H1 (cell line): ENCODE measurements around the gene PROSER1. TPM values are rescaled to one million over a fixed set of nuclear protein-coding genes. Genes with fewer than 3 reads are reported as not detected.
A peak's percentile ranks its signal among the peaks of the same experiment; 100 is the strongest.

Source experiments
- CTCF ChIA-PET: fragments of 300-600 bp; sonication (Branson Sonifier 250); formaldehyde crosslinking; loops from one replicate; lab custom pipeline; 2021; ENCODE audit not compliant: partially characterized antibody; lab: Charles Lee
- POLR2A ChIA-PET: fragments of 300-600 bp; sonication (Branson Sonifier 250); formaldehyde crosslinking; loops from one replicate; lab custom pipeline; 2021; ENCODE audit warnings: inconsistent platforms; ENCODE audit not compliant: partially characterized antibody; lab: Charles Lee
- DNase-seq, 2 experiments: peaks; one replicate each; pipeline versions ENCODE4 v3.0.0 to v3.0.0-alpha.2; 2010 to 2022; ENCODE audit warnings: low spot score in 2 of 2, low read depth in 1 of 2, mixed read lengths in 1 of 2
- FAIRE-seq: peaks from 2 replicates; lab custom pipeline; 2011; peaks lifted over from hg19 to GRCh38; lab: Jason Lieb, UNC
- H2AFZ ChIP-seq: 2 replicates; pipeline ENCODE4 v1.8.1; 2012; ENCODE audit warnings: low read length, inconsistent platforms
- H2AK5ac ChIP-seq: 2 replicates; pipeline ENCODE4 v1.6.1; 2013; ENCODE audit warnings: low read depth, low read length
- H2BK120ac ChIP-seq: replicated peaks from 2 replicates; pipeline ENCODE3; 2013; ENCODE audit warnings: low read depth, low read length, inconsistent platforms
- H2BK12ac ChIP-seq: 2 replicates; pipeline ENCODE4 v1.6.1; 2013; ENCODE audit warnings: low read depth, low read length
- H2BK15ac ChIP-seq: 2 replicates; pipeline ENCODE4 v1.6.1; 2013; ENCODE audit warnings: low read length
- H2BK20ac ChIP-seq: 2 replicates; pipeline ENCODE4 v1.6.1; 2013; ENCODE audit warnings: low read length
- H2BK5ac ChIP-seq: 2 replicates; pipeline ENCODE4 v1.6.1; 2013; ENCODE audit warnings: low read depth, low read length
- H3K14ac ChIP-seq: 2 replicates; pipeline ENCODE4 v1.6.1; 2013; ENCODE audit warnings: inconsistent platforms; ENCODE audit not compliant: insufficient read length
- H3K18ac ChIP-seq: 2 replicates; pipeline ENCODE4 v1.6.1; 2013; ENCODE audit warnings: low read length; ENCODE audit errors: extremely low read depth
- H3K23ac ChIP-seq: 2 replicates; pipeline ENCODE4 v1.6.1; 2013; ENCODE audit warnings: inconsistent platforms; ENCODE audit not compliant: insufficient read length
- H3K23me2 ChIP-seq: 2 replicates; pipeline ENCODE4 v1.6.1; 2013; ENCODE audit warnings: low read depth, low read length
- H3K27ac ChIP-seq: 2 replicates; pipeline ENCODE4 v1.6.1; 2011; ENCODE audit warnings: low read depth, low read length, inconsistent platforms
- H3K27me3 ChIP-seq, 4 experiments: replicated peaks in 1 of 4; 1 replicate in 1 of 4; 2 replicates in 3 of 4; pipeline versions ENCODE4 v1.6.1 to v1.8.1; 2011 to 2013; ENCODE audit warnings: low read length in 3 of 4, mild to moderate bottlenecking in 3 of 4, inconsistent platforms in 2 of 4, mixed read lengths in 2 of 4, moderate library complexity in 1 of 4; ENCODE audit not compliant: control insufficient read depth in 3 of 4, insufficient read depth in 3 of 4; ENCODE audit errors: extremely low read depth in 1 of 4
- H3K36me3 ChIP-seq, 4 experiments: 2 replicates each; pipeline versions ENCODE4 v1.6.1 to v1.8.1; 2011 to 2013; ENCODE audit warnings: mild to moderate bottlenecking in 4 of 4, low read length in 3 of 4, moderate library complexity in 2 of 4, control low read depth in 1 of 4, inconsistent platforms in 1 of 4; ENCODE audit not compliant: insufficient read depth in 4 of 4, control insufficient read depth in 2 of 4
- H3K4ac ChIP-seq: replicated peaks from 2 replicates; pipeline ENCODE3; 2013; ENCODE audit warnings: low read length, low read depth, mixed read lengths, inconsistent platforms; ENCODE audit not compliant: insufficient read length
- H3K4me1 ChIP-seq, 4 experiments: replicated peaks in 1 of 4; 1 replicate in 1 of 4; 2 replicates in 3 of 4; pipeline versions ENCODE4 v1.6.1 to v1.8.1; 2011 to 2013; ENCODE audit warnings: low read length in 3 of 4, inconsistent platforms in 2 of 4, mixed read lengths in 1 of 4; ENCODE audit not compliant: insufficient read depth in 4 of 4, control insufficient read depth in 3 of 4
- H3K4me2 ChIP-seq, 2 experiments: 2 replicates each; pipeline versions ENCODE4 v1.6.1 to v1.8.1; 2011 to 2013; ENCODE audit warnings: low read depth in 2 of 2, low read length in 2 of 2, control low read depth in 1 of 2, inconsistent platforms in 1 of 2, mild to moderate bottlenecking in 1 of 2; ENCODE audit not compliant: insufficient read depth in 1 of 2
- H3K4me3 ChIP-seq, 4 experiments: fragments of 200-600, 300-600 bp in 1 of 4; sonication (generic), shearing (Covaris generic), sonication (Bioruptor Twin) in 1 of 4; 2 replicates each; pipeline versions ENCODE4 v1.5.1 to v1.8.1; 2011 to 2016; ENCODE audit warnings: low read length in 4 of 4, low read depth in 3 of 4, control low read depth in 2 of 4, inconsistent platforms in 2 of 4, mild to moderate bottlenecking in 2 of 4, mixed read lengths in 1 of 4, moderate library complexity in 1 of 4; ENCODE audit not compliant: insufficient read depth in 2 of 4; ENCODE audit errors: extremely low read depth in 1 of 4
- H3K56ac ChIP-seq: replicated peaks from 2 replicates; pipeline ENCODE3; 2013; ENCODE audit warnings: low read depth, mild to moderate bottlenecking, mixed read lengths, low read length, inconsistent platforms; ENCODE audit not compliant: insufficient read length
- H3K79me1 ChIP-seq: 2 replicates; pipeline ENCODE4 v1.6.1; 2013; ENCODE audit warnings: low read depth, low read length, control low read depth
- H3K79me2 ChIP-seq, 2 experiments: 2 replicates each; pipeline versions ENCODE4 v1.6.1 to v1.8.1; 2012 to 2013; ENCODE audit warnings: low read length in 2 of 2, mild to moderate bottlenecking in 2 of 2, inconsistent platforms in 1 of 2; ENCODE audit not compliant: insufficient read depth in 2 of 2, control insufficient read depth in 1 of 2
- H3K9ac ChIP-seq, 4 experiments: replicated peaks in 1 of 4; 1 replicate in 1 of 4; 2 replicates in 3 of 4; pipeline versions ENCODE4 v1.6.1 to v1.8.1; 2011 to 2013; ENCODE audit warnings: low read depth in 3 of 4, low read length in 3 of 4, control low read depth in 2 of 4, mild to moderate bottlenecking in 2 of 4, moderate library complexity in 2 of 4, inconsistent platforms in 1 of 4; ENCODE audit errors: extremely low read depth in 1 of 4
- H3K9me3 ChIP-seq, 2 experiments: 2 replicates each; pipeline versions ENCODE4 v1.6.1 to v1.8.1; 2012 to 2013; ENCODE audit warnings: mild to moderate bottlenecking in 2 of 2, moderate library complexity in 2 of 2, control low read depth in 1 of 2, inconsistent platforms in 1 of 2, low read depth in 1 of 2, low read length in 1 of 2, mixed read lengths in 1 of 2; ENCODE audit not compliant: insufficient read depth in 2 of 2
- H4K20me1 ChIP-seq, 2 experiments: replicated peaks in 1 of 2; 2 replicates each; pipeline versions ENCODE3 to v1.8.1; 2011 to 2013; ENCODE audit warnings: inconsistent platforms in 2 of 2, low read length in 2 of 2, mild to moderate bottlenecking in 1 of 2; ENCODE audit not compliant: insufficient read depth in 2 of 2, control insufficient read depth in 1 of 2
- H4K5ac ChIP-seq: 2 replicates; pipeline ENCODE4 v1.6.1; 2013; ENCODE audit warnings: low read length, low read depth, mixed read lengths, inconsistent platforms; ENCODE audit not compliant: insufficient read length
- H4K8ac ChIP-seq: 2 replicates; pipeline ENCODE4 v1.8.0; 2013; ENCODE audit warnings: mild to moderate bottlenecking, moderate library complexity, low read length, inconsistent platforms; ENCODE audit not compliant: insufficient read depth; ENCODE audit errors: extremely low read depth
- H4K91ac ChIP-seq: replicated peaks from 2 replicates; pipeline ENCODE3; 2013; ENCODE audit warnings: low read length, mixed read lengths, inconsistent platforms; ENCODE audit not compliant: insufficient read length
- ATF2 ChIP-seq: IDR thresholded peaks from 2 replicates; pipeline ENCODE4 v1.6.1; 2012; ENCODE audit warnings: low read length, inconsistent platforms
- CEBPB ChIP-seq: IDR thresholded peaks from 2 replicates; pipeline ENCODE4 v1.6.1; 2012; ENCODE audit warnings: low read depth, low read length
- EGR1 ChIP-seq: IDR thresholded peaks from 2 replicates; pipeline ENCODE4 v1.6.1; 2011; ENCODE audit warnings: low read depth, low read length, borderline replicate concordance
- SP1 ChIP-seq: IDR thresholded peaks from 2 replicates; pipeline ENCODE4 v1.6.1; 2011; ENCODE audit warnings: low read depth, low read length
- WGBS, 2 experiments: shearing (Covaris generic) in 1 of 2; methylation state at CpG; one replicate each; pipeline versions ENCODE4 v1.1.6 to v1.1.7; 2013 to 2015; ENCODE audit warnings: low lambda C conversion rate in 2 of 2, mixed read lengths in 2 of 2, inconsistent platforms in 1 of 2, low coverage in 1 of 2, missing lambda C conversion rate in 1 of 2; ENCODE audit not compliant: insufficient replicate concordance in 2 of 2, insufficient coverage in 1 of 2, insufficient read length in 1 of 2; ENCODE audit errors: extremely low coverage in 1 of 2, missing lambda C conversion rate in 1 of 2; 5-methylcytosine and 5-hydroxymethylcytosine counted together
- polyA plus RNA-seq, 7 experiments: library from polyadenylated mRNA; depleted of rRNA in 3 of 7; stranded (reverse) in 5 of 7; unstranded in 2 of 7; fragments of >200 nt in 5 of 7; fragments of 200-250 nt in 2 of 7; gene quantifications; 1 replicate in 5 of 7; 2 replicates in 1 of 7; 4 replicates in 1 of 7; pipeline versions ENCODE4 v1.2.1 to v1.2.3, GENCODE V29; 2011 to 2013; ENCODE audit warnings: missing spikeins in 2 of 7, mixed read lengths in 2 of 7
- total RNA-seq: library from RNA; stranded (reverse); fragmentation: NEBNext Ultra II Directional; extraction: Animal tissue kit (Norgen Biotek cat#: 25700); gene quantifications from 2 replicates; pipeline ENCODE4 v1.2.1, GENCODE V29; 2021

PROSER1 gene
- total and polyA plus RNA-seq, 2 of the 8 experiments (the other 6 are each of a cell fraction or from before 2014, with no cell fraction given): 99.2 to 116 TPM

GRCh38 chr13:39023316-39023715 lies 14.6 kb downstream of the PROSER1 start:
- peaks cover 12 to 89% (median 34%) of the 10 kb centered on the region in 4 experiments for H3K36me3 ChIP-seq

More at GRCh38 chr13:39023316-39023715, 14.6 kb downstream of the PROSER1 start:
- peak overlapping the region in 1 of 4 experiments; percentile 30; a peak in 3 of 8 replicates for H3K4me3 ChIP-seq
- peak overlapping the region; percentile 52 to 56; a peak in 3 of 4 replicates for H3K4me2 ChIP-seq
- H2BK20ac ChIP-seq: no peak overlapping the region
- H3K23me2 ChIP-seq: no peaks in the 10 kb centered on the region
- H3K23ac ChIP-seq: no peak overlapping the region
- H3K4me1 ChIP-seq: peaks cover 10 to 25% (median 17%) of the 10 kb centered on the region in 4 experiments; a peak in 5 of 7 replicates
- no peak overlapping the region; a peak in 1 of 7 replicates for H3K9ac ChIP-seq
- no peak overlapping the region for H2BK15ac ChIP-seq
- TF ChIP-seq CEBPB (peak; percentile 97), ATF2 (peak; percentile 42; the same call in 1 of the 2 replicates), EGR1 (no peak), SP1 (peak; percentile 66; the same call in 1 of the 2 replicates)
- H4K5ac ChIP-seq: peak overlapping the region; percentile 28
- peak overlapping the region; percentile 89; the same call in 1 of the 2 replicates for H2BK12ac ChIP-seq
- H4K20me1 ChIP-seq: no peaks in the 10 kb centered on the region
- no peaks in the 10 kb centered on the region for H3K9me3 ChIP-seq
- no peak overlapping the region; the same call in 1 of the 2 replicates for H2AK5ac ChIP-seq
- no peak overlapping the region for H2BK120ac ChIP-seq
- no peak overlapping the region for H2AFZ ChIP-seq
- H3K27ac ChIP-seq: peak overlapping the region; percentile 82
- 45% methylated on average over 2 of the region's 2 CpGs; no CpG with 5 or more reads in 1 of the 2 experiments for WGBS, 2 experiments
- DNase-seq (no peak), FAIRE-seq (peak; percentile 91)
- no peak overlapping the region for H3K18ac ChIP-seq
- H4K91ac ChIP-seq: no peak overlapping the region
- ChIA-PET POLR2A (interaction anchor here (1.8 to 8.0 kb wide), 3 partner anchors 8 to 15 kb away, joined by 7 to 73 read pairs (median 29); partner anchors contain the start of genes NHLRC3 and PROSER1), CTCF (interaction anchor here (1.6 to 1.7 kb wide), 3 partner anchors 9 to 12 kb away, joined by 4 to 7 read pairs (median 7); no protein-coding TSS in a partner anchor)
- H4K8ac ChIP-seq: no peak overlapping the region
- no peak overlapping the region for H3K56ac ChIP-seq
- peaks cover 0 to 21% of the 10 kb centered on the region in 2 experiments; a peak in 1 of 4 replicates for H3K79me2 ChIP-seq
- no peak overlapping the region for H3K14ac ChIP-seq
- no peaks in the 10 kb centered on the region for H3K27me3 ChIP-seq
- no peak overlapping the region for H3K4ac ChIP-seq
- peak overlapping the region; percentile 60 for H2BK5ac ChIP-seq
- H3K79me1 ChIP-seq: no peaks in the 10 kb centered on the region
